HG02623 (cell line): ENCODE results near the gene RPL10A.

ENCODE experiments used
- ATAC-seq: cut with Tn5 transposase; IDR thresholded peaks from one replicate; pipeline ENCODE4 v1.9.1; 2021; ENCODE audit warnings: moderate library complexity; ENCODE audit not compliant: unreplicated experiment

RPL10A gene

DNA sequence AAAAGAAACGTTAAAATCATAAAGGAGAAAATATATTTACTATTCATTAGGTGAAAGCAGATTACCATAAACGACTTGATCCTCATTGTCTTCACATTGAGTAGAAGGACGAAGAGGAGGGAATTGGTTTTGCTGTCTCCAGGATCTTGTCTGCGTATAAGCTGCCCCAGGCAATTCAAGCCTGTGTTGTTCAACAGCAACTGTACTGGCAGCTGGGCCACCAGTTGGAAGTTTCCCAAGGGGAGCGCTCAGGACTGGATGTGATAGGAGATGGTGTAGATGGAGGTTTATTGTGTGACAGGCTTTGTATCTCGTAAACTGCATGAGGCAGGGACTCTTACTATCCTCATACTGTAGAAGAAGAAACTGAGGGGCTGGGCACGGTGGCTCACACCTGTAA, 20.0 kb upstream of the RPL10A start:
- ATAC-seq: no peak

DNA sequence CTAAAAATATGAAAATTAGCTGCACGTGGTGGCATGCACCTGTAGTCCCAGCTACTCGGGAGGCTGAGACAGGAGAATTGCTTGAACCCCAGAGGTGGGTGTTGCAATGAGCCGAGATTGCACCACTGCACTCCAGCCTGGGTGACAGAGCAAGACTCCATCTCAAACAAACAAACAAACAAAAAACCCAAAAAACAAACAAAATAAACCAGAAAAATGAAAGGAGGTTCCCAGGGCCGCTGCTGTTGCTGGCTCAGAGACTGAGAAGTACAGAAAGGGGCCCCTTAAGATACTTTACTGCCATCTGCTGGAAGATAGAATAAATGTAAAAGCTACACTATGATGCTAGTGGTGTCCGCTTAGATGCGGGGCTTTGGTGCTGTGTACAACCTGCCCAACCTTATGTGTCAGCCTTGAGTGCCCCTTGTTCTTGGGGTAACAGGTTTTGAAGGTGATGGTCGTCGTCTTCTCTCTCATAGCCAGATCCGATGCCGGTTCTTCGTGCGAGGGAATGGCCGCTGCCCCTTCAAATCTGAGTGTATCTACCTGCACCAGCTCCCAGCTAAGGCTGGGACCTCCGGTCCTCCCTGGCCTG, 18.8 kb upstream of the RPL10A start:
- no peak for ATAC-seq

DNA sequence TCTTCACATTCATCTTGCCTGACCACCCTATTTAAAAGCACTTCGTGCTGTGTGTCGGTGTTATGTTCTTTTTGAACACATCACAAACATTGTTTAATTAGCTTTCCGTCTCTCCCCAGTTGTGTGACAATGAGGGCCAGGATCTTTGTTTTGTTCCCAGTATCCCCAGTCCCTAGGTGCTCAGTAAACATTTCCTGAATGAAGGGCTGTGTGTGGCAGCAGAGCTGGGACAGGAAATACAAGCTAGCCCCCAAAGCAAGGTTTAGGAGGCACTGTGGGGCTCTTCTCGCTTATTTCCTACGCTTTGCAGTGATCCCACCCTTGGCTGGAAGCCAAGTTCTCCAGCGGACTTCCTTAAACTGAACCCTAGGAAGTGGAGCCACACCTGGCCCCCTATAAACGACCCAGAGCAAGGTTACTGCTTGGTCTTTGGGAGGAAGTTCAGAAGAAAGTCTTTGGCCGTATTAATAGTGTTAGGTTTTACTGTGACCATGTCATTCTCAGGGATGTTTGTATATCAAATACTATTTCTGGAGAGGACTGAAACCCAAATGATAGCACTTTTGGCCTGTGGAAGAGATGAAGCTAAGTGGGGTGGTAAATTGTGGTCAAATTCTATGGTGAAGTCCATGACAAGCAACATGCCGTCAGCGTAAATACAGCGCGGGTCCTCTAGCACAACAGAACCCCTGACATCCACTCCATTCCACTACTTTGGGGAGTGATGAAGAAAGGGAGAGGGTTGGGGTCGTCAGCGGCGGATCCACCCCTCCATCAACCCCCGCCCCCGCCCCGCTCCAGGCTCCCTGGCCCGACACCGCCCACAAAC, 16.6 kb upstream of the RPL10A start:
- no peak for ATAC-seq

GRCh38 chr6:35452183-35453090, 15.8 kb upstream of the RPL10A start, which contains the start of gene FANCE:
TSS of gene FANCE (plus strand) at chr6:35452338. CDS start at chr6:35452546, 208 bp downstream.
- ATAC-seq: peak; percentile 94

DNA sequence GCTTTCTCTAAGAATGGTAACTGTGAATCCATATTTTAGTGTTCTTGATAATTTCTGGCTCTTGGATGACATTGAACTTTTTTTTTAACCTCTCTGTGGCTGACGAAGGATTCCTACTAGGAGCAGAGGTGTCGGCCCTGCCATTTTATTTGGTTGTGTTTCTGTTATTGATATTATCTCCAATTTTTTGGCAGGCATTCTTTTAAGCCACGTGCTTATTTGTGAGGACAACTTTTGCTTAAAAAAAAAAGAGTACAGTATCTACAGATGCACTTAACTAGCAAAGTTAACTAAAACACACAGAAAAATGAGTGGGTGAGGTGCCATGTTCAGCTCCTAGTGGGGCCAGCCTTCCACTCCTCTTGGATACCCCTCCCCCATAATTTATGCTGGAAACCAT, 15.0 kb upstream of the RPL10A start:
- no peak for ATAC-seq

- ATAC-seq: no peak
Observed at GRCh38 chr6:35454391-35455110, 13.7 kb upstream of the RPL10A start.

DNA sequence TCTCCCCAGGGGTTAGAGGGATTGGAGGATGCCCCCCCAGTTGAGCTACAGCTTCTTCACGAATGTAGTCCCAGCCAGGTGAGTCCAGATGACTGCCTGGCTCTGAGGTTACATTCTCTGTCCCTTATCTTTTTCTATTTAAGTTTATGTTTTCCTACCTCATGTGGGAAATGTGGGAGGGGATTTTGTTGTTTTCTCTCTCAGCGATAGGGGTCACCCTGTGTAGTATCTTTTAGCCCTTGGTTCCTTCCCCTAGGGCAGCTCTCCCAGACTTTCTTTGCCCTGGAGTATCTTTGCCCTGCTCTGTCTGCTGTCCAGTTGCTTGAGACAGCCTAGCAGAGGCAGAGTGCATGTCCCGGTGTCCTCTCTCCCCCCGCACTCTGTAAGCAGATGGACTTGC, 10.3 kb upstream of the RPL10A start:
- no peak for ATAC-seq

GRCh38 chr6:35461270-35461669, 6.9 kb upstream of the RPL10A start:
- no peak for ATAC-seq

- ATAC-seq: no peak
Observed at GRCh38 chr6:35463292-35463691, 4.9 kb upstream of the RPL10A start.

DNA sequence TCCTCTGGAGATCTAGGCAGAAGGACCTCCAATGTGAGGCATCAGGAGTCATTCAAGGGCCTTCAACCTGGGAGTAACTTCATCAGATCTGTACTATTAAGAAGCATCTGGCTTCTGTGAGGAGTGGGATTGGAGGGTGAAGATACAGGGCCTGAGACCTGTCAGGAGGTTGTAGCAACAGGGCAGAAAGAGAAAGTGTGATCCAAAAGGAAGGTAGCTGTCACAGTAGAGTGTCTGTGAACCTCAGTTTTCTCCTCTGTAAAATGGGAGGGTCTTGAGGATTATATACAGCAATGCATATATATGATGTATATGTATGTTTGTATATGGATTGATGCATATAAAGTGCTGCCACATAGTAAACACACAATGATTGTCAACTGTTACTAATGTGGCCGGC, 2.6 kb upstream of the RPL10A start:
- ATAC-seq: no peak

- ATAC-seq: no peak
Observed at GRCh38 chr6:35468980-35469750, 964 bp downstream of the RPL10A start.

- ATAC-seq: no peak
Observed at GRCh38 chr6:35469751-35470662, 1.8 kb downstream of the RPL10A start.

GRCh38 chr6:35470663-35471120, 2.5 kb downstream of the RPL10A start:
- no peak for ATAC-seq

DNA sequence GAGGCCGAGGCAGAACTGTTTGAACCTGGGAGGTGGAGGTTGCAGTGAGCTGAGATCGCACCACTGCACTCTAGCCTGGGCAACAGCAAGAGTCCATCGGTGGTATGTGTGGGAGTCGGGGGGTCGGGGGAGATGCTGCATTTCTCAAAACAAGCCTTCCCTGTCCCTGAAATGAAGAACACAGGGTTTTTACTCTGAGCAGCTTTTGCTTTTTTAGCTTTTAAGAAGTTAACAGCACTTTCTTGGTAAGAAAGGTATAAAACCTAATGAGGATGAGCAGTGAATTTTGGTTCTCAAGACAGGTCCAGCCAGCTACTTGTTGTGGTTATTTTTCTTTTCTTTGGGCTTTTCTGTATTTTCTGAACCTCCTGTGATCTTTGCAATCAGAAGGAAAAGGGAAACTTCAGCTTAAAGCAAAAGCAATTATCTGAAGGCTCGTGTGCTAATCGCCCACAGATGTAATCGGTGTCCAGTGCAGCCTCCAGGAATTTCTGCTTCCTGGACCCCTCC, 3.7 kb downstream of the RPL10A start:
- ATAC-seq: no peak

DNA sequence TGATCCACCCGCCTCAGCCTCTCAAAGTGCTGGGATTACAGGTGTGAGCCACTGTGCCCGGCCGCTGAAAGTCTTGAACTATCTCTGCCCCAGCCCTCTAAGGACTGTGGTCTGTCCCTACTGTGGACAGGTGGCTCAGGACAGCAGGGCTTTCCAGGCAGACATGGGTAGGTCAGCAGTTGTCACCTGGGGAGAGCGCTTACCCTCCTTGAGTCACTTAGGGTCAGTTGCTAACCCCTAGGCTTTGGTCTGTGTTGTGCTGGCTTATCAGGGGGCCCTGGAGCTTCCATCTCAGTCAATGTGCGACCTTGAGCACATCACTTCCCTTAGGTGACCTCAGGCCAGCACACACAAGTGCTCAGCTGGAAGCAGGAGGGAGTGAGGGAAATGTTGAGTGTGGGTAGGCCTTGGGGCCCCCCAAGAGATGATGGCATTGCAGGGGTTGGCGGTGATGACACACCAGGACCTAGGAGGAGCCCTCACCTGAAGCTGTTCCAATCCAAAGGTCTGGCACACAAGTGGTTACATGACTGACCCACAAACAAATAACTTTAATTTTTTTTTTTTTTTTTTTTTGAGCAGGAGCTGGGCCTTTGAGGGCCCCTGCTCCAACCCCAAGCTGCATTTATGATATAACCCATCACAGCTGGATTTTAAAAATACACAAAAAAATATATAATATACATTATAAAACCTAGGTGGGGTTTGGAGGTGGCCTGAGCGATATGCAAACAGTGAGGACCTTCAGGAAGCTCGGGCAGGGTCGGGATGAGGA, 5.1 kb downstream of the RPL10A start:
- no peak for ATAC-seq

GRCh38 chr6:35473850-35474130, 5.6 kb downstream of the RPL10A start:
- no peak for ATAC-seq

GRCh38 chr6:35474131-35474941, 6.1 kb downstream of the RPL10A start:
- ATAC-seq: no peak
